ENCODE data around the gene SCFD2. TPM values are rescaled to one million over a fixed set of nuclear protein-coding genes. Genes with fewer than 3 reads are reported as not detected.

The SCFD2 gene
- total and polyA plus RNA-seq, 7 donors: 3.7 to 16.6 (median 10.7) TPM

- TF ChIP-seq EP300 (IDR thresholded peaks at IDR 0.05) (no peak), POLR2A (IDR thresholded peaks at IDR 0.05) (no peak), POLR2AphosphoS5 (IDR thresholded peaks at IDR 0.05) (no peak)
- no peaks in the 10 kb centered on the region for H3K27me3 ChIP-seq
- no peak for DNase-seq
- no peak overlapping the region for H3K4me3 ChIP-seq
- no peaks in the 10 kb centered on the region for H3K9me3 ChIP-seq
- intact Hi-C loops (cut with DNase I): no loop called here
- no peaks in the 10 kb centered on the region for H3K36me3 ChIP-seq
- H3K4me1 ChIP-seq: peaks cover 0 to 9% (median 0%) of the 10 kb centered on the region in 4 donors
- WGBS, 2 donors: 79 to 83% methylated on average over 5 of the region's 5 CpGs
- no peak overlapping the region for H3K27ac ChIP-seq
Observed at GRCh38 chr4:52932591-52933470, 433.0 kb downstream of the SCFD2 start.

- Histone ChIP-seq H3K36me3 (no peaks in the 10 kb centered on the region), H3K4me1 (peaks cover 0 to 9% (median 0%) of the 10 kb centered on the region in 4 donors)
- DNase-seq: no peak
Observed at GRCh38 chr4:52931243-52931642, 434.6 kb downstream of the SCFD2 start.

GRCh38 chr4:52926196-52926974 is 439.5 kb downstream of the SCFD2 start:
- no peaks in the 10 kb centered on the region for H3K27me3 ChIP-seq
- 95% methylated on average over 9 of the region's 9 CpGs for WGBS, 2 donors
- peaks cover 0 to 9% (median 0%) of the 10 kb centered on the region in 4 donors for H3K4me1 ChIP-seq
- DNase-seq: no peak
- no peak overlapping the region for H3K27ac ChIP-seq
- no peaks in the 10 kb centered on the region for H3K36me3 ChIP-seq
- TF ChIP-seq POLR2A (IDR thresholded peaks at IDR 0.05) (no peak), EP300 (IDR thresholded peaks at IDR 0.05) (no peak), POLR2AphosphoS5 (IDR thresholded peaks at IDR 0.05) (no peak), CTCF (IDR thresholded peaks at IDR 0.05) (no peak)
- no peaks in the 10 kb centered on the region for H3K9me3 ChIP-seq
- intact Hi-C loops (cut with DNase I): no loop called here
- no peak overlapping the region for H3K4me3 ChIP-seq

More at GRCh38 chr4:52931243-52931642, 434.6 kb downstream of the SCFD2 start:
- 61 to 80% methylated on average over 4 of the region's 4 CpGs for WGBS, 2 donors
- TF ChIP-seq POLR2AphosphoS5 (IDR thresholded peaks at IDR 0.05) (no peak), CTCF (IDR thresholded peaks at IDR 0.05) (no peak), EP300 (IDR thresholded peaks at IDR 0.05) (no peak), POLR2A (IDR thresholded peaks at IDR 0.05) (no peak)
- intact Hi-C loops (cut with DNase I): no loop called here
- no peak overlapping the region for H3K27ac ChIP-seq
- no peaks in the 10 kb centered on the region for H3K27me3 ChIP-seq
- H3K9me3 ChIP-seq: no peaks in the 10 kb centered on the region
- H3K4me3 ChIP-seq: no peak overlapping the region

- 82 to 87% methylated on average over 3 of the region's 3 CpGs for WGBS, 2 donors
- intact Hi-C loops (cut with DNase I): no loop called here
- no peaks in the 10 kb centered on the region for H3K36me3 ChIP-seq
- H3K4me3 ChIP-seq: no peak overlapping the region
- H3K27me3 ChIP-seq: no peaks in the 10 kb centered on the region
- TF ChIP-seq POLR2AphosphoS5 (IDR thresholded peaks at IDR 0.05): no peak
- H3K27ac ChIP-seq: no peak overlapping the region
- H3K9me3 ChIP-seq: no peaks in the 10 kb centered on the region
- DNase-seq: no peak
- H3K4me1 ChIP-seq: peaks cover 0 to 9% (median 0%) of the 10 kb centered on the region in 4 donors
Observed at GRCh38 chr4:52925531-52925968, 440.3 kb downstream of the SCFD2 start.

GRCh38 chr4:52919461-52919860 is 446.4 kb downstream of the SCFD2 start:
- WGBS, 2 donors: 93 to 99% methylated on average over 2 of the region's 2 CpGs
- TF ChIP-seq CTCF (IDR thresholded peaks at IDR 0.05): no peak
- H3K4me3 ChIP-seq: no peak overlapping the region
- DNase-seq: no peak
- intact Hi-C loops (cut with DNase I): no loop called here
- no peaks in the 10 kb centered on the region for H3K27me3 ChIP-seq
- H3K9me3 ChIP-seq: no peaks in the 10 kb centered on the region
- no peaks in the 10 kb centered on the region for H3K36me3 ChIP-seq
- no peak overlapping the region for H3K27ac ChIP-seq
- H3K4me1 ChIP-seq: no peaks in the 10 kb centered on the region

All from sigmoid colon (tissue), 7 donors.